ENCODE data around the gene IPO13. TPM values are rescaled to one million over a fixed set of nuclear protein-coding genes. Genes with fewer than 3 reads are reported as not detected.

IPO13 gene
- polyA plus RNA-seq, 1 of the 3 experiments (the other 2 are of a cell fraction) = 15.5 TPM

DNA sequence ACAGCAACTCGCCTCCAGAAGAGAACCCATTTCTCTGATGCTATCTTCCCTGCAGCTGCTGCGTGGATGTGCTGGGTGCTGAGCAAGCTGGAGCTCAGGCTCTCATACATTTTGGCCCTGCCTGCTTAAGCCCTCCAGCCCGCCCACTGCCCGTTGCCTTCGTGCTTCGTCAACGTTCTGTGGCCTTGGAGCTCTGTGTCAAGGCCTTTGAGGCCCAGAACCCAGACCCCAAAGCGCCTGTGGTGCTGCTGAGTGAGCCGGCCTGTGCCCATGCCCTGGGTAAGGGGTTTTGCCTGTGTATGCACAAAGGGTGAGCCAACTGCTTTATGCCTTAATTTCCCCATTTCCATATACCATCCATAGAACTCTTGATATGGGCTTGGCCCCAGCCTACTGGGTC is 24.2 kb downstream of the IPO13 start:
- H3K4me2 ChIP-seq = peak overlapping the region; percentile 95
- no peaks in the 10 kb centered on the region for H3K27me3 ChIP-seq (ENCODE audit: insufficient read depth)
- POLR2A ChIA-PET = interaction anchor here (0.9 to 1.4 kb wide), 4 partner anchors 7 to 60 kb away, joined by 3 to 4 read pairs (median 3); no protein-coding TSS in a partner anchor
- CTCF ChIA-PET = interaction anchor here (0.7 to 1.7 kb wide), 4 partner anchors 25 to 70 kb away, joined by 3 to 5 read pairs (median 3); no protein-coding TSS in a partner anchor
- H3K9ac ChIP-seq = peak overlapping the region; percentile 82; the same call in 1 of the 2 replicates
- peaks cover 4% of the 10 kb centered on the region for H4K20me1 ChIP-seq (ENCODE audit: insufficient read depth)
- no peak overlapping the region for H2AFZ ChIP-seq (ENCODE audit: low read depth)
- H3K9me3 ChIP-seq = no peaks in the 10 kb centered on the region
- H3K4me3 ChIP-seq (ENCODE audit: low read depth in 2 of 2, low read length in 1 of 2) = peak overlapping the region; percentile 98 to 100
- no peak overlapping the region; a peak in 1 of 4 replicates for H3K27ac ChIP-seq (ENCODE audit: low read depth in 2 of 2, low read length in 1 of 2)
- 66% methylated on average over 7 of the region's 9 CpGs for WGBS (ENCODE audit: low lambda C conversion rate)
- peaks cover 0 to 38% of the 10 kb centered on the region in 2 experiments for H3K36me3 ChIP-seq (replicated peaks in 1 of 2; ENCODE audit: control insufficient read depth in 1 of 2, insufficient read depth in 2 of 2, low read length in 1 of 2)
- no peak for DNase-seq
- H3K9me2 ChIP-seq = no peaks in the 10 kb centered on the region
- H3K4me1 ChIP-seq (ENCODE audit: control insufficient read depth in 1 of 2, insufficient read depth in 2 of 2, low read depth in 1 of 2, low read length in 1 of 2) = peaks cover 7 to 29% of the 10 kb centered on the region in 2 experiments; a peak in 1 of 4 replicates
- H3F3A ChIP-seq (replicated peaks; ENCODE audit: insufficient read depth) = peaks cover 14% of the 10 kb centered on the region
- peaks cover 29% of the 10 kb centered on the region for H3K79me2 ChIP-seq (ENCODE audit: insufficient read depth)
- TF ChIP-seq RCOR1 (IDR thresholded peaks at IDR 0.05; ENCODE audit: low read length) = no peak
- TF ChIP-seq RAD21 (IDR thresholded peaks at IDR 0.05; ENCODE audit: low read length) = no peak
- no peak for TF ChIP-seq EP300 (IDR thresholded peaks at IDR 0.05; ENCODE audit: borderline replicate concordance in 1 of 2, low read depth in 1 of 2, low read length in 1 of 2)
- TF ChIP-seq FOSL2 (IDR thresholded peaks at IDR 0.05; ENCODE audit: borderline replicate concordance, low read depth) = no peak
- no peak for TF ChIP-seq NRF1 (IDR thresholded peaks at IDR 0.05; ENCODE audit: low read depth, low read length)
- TF ChIP-seq GATA2 (CRISPR knock-in tag; IDR thresholded peaks at IDR 0.05) = no peak
- TF ChIP-seq, protein P1, sequence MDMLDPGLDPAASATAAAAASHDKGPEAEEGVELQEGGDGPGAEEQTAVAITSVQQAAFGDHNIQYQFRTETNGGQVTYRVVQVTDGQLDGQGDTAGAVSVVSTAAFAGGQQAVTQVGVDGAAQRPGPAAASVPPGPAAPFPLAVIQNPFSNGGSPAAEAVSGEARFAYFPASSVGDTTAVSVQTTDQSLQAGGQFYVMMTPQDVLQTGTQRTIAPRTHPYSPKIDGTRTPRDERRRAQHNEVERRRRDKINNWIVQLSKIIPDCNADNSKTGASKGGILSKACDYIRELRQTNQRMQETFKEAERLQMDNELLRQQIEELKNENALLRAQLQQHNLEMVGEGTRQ (IDR thresholded peaks at IDR 0.05; ENCODE audit: borderline replicate concordance, low read depth, low read length) = no peak
- no peak for TF ChIP-seq SMC3 (IDR thresholded peaks at IDR 0.05; ENCODE audit: low read depth, low read length)
- TF ChIP-seq, protein P2, sequence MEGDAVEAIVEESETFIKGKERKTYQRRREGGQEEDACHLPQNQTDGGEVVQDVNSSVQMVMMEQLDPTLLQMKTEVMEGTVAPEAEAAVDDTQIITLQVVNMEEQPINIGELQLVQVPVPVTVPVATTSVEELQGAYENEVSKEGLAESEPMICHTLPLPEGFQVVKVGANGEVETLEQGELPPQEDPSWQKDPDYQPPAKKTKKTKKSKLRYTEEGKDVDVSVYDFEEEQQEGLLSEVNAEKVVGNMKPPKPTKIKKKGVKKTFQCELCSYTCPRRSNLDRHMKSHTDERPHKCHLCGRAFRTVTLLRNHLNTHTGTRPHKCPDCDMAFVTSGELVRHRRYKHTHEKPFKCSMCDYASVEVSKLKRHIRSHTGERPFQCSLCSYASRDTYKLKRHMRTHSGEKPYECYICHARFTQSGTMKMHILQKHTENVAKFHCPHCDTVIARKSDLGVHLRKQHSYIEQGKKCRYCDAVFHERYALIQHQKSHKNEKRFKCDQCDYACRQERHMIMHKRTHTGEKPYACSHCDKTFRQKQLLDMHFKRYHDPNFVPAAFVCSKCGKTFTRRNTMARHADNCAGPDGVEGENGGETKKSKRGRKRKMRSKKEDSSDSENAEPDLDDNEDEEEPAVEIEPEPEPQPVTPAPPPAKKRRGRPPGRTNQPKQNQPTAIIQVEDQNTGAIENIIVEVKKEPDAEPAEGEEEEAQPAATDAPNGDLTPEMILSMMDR (IDR thresholded peaks at IDR 0.05) = no peak
- no peak for TF ChIP-seq MEF2A (IDR thresholded peaks at IDR 0.05; ENCODE audit: borderline replicate concordance, low read depth)
- TF ChIP-seq, protein P3, sequence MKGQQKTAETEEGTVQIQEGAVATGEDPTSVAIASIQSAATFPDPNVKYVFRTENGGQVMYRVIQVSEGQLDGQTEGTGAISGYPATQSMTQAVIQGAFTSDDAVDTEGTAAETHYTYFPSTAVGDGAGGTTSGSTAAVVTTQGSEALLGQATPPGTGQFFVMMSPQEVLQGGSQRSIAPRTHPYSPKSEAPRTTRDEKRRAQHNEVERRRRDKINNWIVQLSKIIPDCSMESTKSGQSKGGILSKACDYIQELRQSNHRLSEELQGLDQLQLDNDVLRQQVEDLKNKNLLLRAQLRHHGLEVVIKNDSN (IDR thresholded peaks at IDR 0.05; ENCODE audit: borderline replicate concordance, low read depth) = no peak
- no peak for TF ChIP-seq TCF12 (IDR thresholded peaks at IDR 0.05)

DNA sequence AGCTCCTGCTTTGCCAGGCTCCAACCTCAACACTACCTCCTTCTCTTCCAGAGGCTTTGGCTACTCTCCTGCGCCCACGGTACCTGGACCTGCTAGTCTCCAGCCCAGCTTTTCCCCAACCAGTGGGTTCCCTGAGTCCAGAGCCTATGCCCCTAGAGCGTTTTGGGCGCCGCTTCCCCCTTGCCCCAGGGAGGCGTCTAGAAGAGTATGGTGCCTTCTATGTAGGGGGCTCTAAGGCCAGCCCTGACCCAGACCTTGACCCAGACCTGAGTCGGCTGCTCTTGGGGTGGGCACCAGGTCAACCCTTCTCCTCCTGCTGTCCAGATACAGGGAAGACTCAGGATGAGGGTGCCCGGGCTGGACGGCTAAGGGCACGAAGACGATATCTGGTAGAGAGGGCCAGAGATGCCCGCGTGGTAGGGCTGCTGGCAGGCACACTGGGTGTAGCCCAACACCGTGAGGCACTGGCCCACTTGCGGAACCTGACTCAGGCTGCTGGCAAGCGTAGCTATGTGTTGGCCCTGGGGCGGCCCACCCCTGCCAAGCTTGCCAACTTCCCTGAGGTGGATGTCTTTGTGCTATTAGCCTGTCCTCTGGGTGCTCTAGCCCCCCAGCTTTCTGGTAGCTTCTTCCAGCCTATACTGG is 24.7 kb downstream of the IPO13 start:
- H3K27me3 ChIP-seq (ENCODE audit: insufficient read depth) = no peaks in the 10 kb centered on the region
- H3F3A ChIP-seq (replicated peaks; ENCODE audit: insufficient read depth) = peaks cover 14% of the 10 kb centered on the region
- peaks cover 3 to 42% of the 10 kb centered on the region in 2 experiments for H3K36me3 ChIP-seq (replicated peaks in 1 of 2; ENCODE audit: control insufficient read depth in 1 of 2, insufficient read depth in 2 of 2, low read length in 1 of 2)
- peaks cover 35% of the 10 kb centered on the region for H3K79me2 ChIP-seq (ENCODE audit: insufficient read depth)
- no peaks in the 10 kb centered on the region for H3K9me2 ChIP-seq
- peaks cover 8 to 34% of the 10 kb centered on the region in 2 experiments; a peak in 1 of 4 replicates for H3K4me1 ChIP-seq (ENCODE audit: control insufficient read depth in 1 of 2, insufficient read depth in 2 of 2, low read depth in 1 of 2, low read length in 1 of 2)
- ChIA-PET POLR2A (interaction anchor here (1.4 kb wide), 1 partner anchor 9 kb away, joined by 3 read pairs; no protein-coding TSS in a partner anchor), CTCF (interaction anchor here (0.9 to 1.7 kb wide), 3 partner anchors 36 to 221 kb away, joined by 3 to 5 read pairs (median 3); no protein-coding TSS in a partner anchor)
- TF ChIP-seq, protein P2 (IDR thresholded peaks at IDR 0.05) = no peak
- TF ChIP-seq NRF1 (IDR thresholded peaks at IDR 0.05; ENCODE audit: low read depth, low read length) (no peak), FOSL2 (IDR thresholded peaks at IDR 0.05; ENCODE audit: borderline replicate concordance, low read depth) (no peak)
- 97% methylated on average over 13 of the region's 17 CpGs for WGBS (ENCODE audit: low lambda C conversion rate)
- no peak for DNase-seq
- H3K9me3 ChIP-seq = no peaks in the 10 kb centered on the region
- no peak overlapping the region for H3K9ac ChIP-seq
- peak overlapping the region; percentile 98 to 100; a peak in 1 of 4 replicates for H3K4me3 ChIP-seq (ENCODE audit: low read depth in 2 of 2, low read length in 1 of 2)
- H3K4me2 ChIP-seq = peak overlapping the region; percentile 95; the same call in 1 of the 2 replicates
- no peak overlapping the region for H2AFZ ChIP-seq (ENCODE audit: low read depth)
- no peak overlapping the region; a peak in 1 of 4 replicates for H3K27ac ChIP-seq (ENCODE audit: low read depth in 2 of 2, low read length in 1 of 2)
- peaks cover 10% of the 10 kb centered on the region for H4K20me1 ChIP-seq (ENCODE audit: insufficient read depth)

Measured in SK-N-SH (cell line).